CMK (cell line): Measurements from ENCODE around the gene FGGY.
"Not testable (repeated sequence)": the region's sequence is repeated elsewhere in the genome, so short reads cannot be mapped to it uniquely, and the experiment has no call there.

Source experiments
- DNase-seq: peaks from one replicate; pipeline ENCODE4 v3.0.0-alpha.2; 2010; ENCODE audit warnings: low read depth

Gene FGGY

GRCh38 chr1:59512702-59513101 lies 215.8 kb downstream of the FGGY start:
- no peak for DNase-seq

GRCh38 chr1:59514061-59514909 lies 217.4 kb downstream of the FGGY start:
- DNase-seq, result no peak

GRCh38 chr1:59516881-59517280 lies 220.0 kb downstream of the FGGY start:
- no peak for DNase-seq

GRCh38 chr1:59520194-59520593 lies 223.3 kb downstream of the FGGY start:
- no peak for DNase-seq

- no peak for DNase-seq
These were observed 224.0 kb downstream of the FGGY start for GRCh38 chr1:59520827-59521418.

GRCh38 chr1:59521456-59521855 lies 224.6 kb downstream of the FGGY start:
- no peak for DNase-seq

- DNase-seq, result no peak
These were observed 226.1 kb downstream of the FGGY start for GRCh38 chr1:59522925-59523505.

GRCh38 chr1:59523745-59524450 lies 227.0 kb downstream of the FGGY start:
- DNase-seq, result no peak

- no peak for DNase-seq
These were observed 229.3 kb downstream of the FGGY start for GRCh38 chr1:59526240-59526639.

- no peak for DNase-seq
These were observed 231.6 kb downstream of the FGGY start for GRCh38 chr1:59528471-59528870.

- no peak for DNase-seq
These were observed 232.0 kb downstream of the FGGY start for GRCh38 chr1:59528900-59529299.

GRCh38 chr1:59530119-59530518 lies 233.2 kb downstream of the FGGY start:
- DNase-seq, result no peak

- no peak for DNase-seq
These were observed 235.2 kb downstream of the FGGY start for GRCh38 chr1:59532102-59532501.

- not testable (repeated sequence) for DNase-seq
These were observed 241.6 kb downstream of the FGGY start for GRCh38 chr1:59538476-59538875.

- no peak for DNase-seq
These were observed 243.2 kb downstream of the FGGY start for GRCh38 chr1:59539961-59540681.

- DNase-seq, result no peak
These were observed 244.3 kb downstream of the FGGY start for GRCh38 chr1:59541161-59541560.

- no peak for DNase-seq
These were observed 245.0 kb downstream of the FGGY start for GRCh38 chr1:59541891-59542290.

GRCh38 chr1:59543211-59543668 lies 246.3 kb downstream of the FGGY start:
- no peak for DNase-seq

GRCh38 chr1:59544615-59545293 lies 247.9 kb downstream of the FGGY start:
- DNase-seq, result no peak

GRCh38 chr1:59545830-59546229 lies 248.9 kb downstream of the FGGY start:
- DNase-seq, result no peak
